SU-DHL-6 (cell line): ENCODE measurements around the gene NDFIP1.

Experiments used
- H2AFZ ChIP-seq: fragments of 200-600 bp; sonication (generic); 2 replicates; pipeline ENCODE4 v1.6.1; 2014; ENCODE audit warnings: low read depth, mild to moderate bottlenecking, moderate library complexity, mixed read lengths, antibody characterized with exemption, low read length; ENCODE audit not compliant: severe bottlenecking
- H3F3A ChIP-seq: fragments of 200-600 bp; shearing (Covaris generic); 2 replicates; pipeline ENCODE4 v1.6.0; 2016; ENCODE audit warnings: antibody characterized with exemption, mild to moderate bottlenecking; ENCODE audit not compliant: insufficient read depth
- H3K27ac ChIP-seq: fragments of 200-600 bp; sonication (generic); 2 replicates; pipeline ENCODE4 v1.5.1; 2016; ENCODE audit warnings: low read depth, mild to moderate bottlenecking, low read length, moderate library complexity, mixed read lengths
- H3K27me3 ChIP-seq: fragments of 200-600 bp; sonication (generic), shearing (Covaris generic); 2 replicates; pipeline ENCODE4 v1.6.0; 2014; ENCODE audit warnings: mild to moderate bottlenecking, low read length
- H3K36me3 ChIP-seq: fragments of 200-600 bp; sonication (generic); 2 replicates; pipeline ENCODE4 v1.6.1; 2014; ENCODE audit warnings: mild to moderate bottlenecking, low read length, mixed read lengths
- H3K4me2 ChIP-seq: fragments of 300-600, 200-600 bp; shearing (Covaris generic), sonication (generic); 2 replicates; pipeline ENCODE4 v1.6.0; 2014; ENCODE audit warnings: low read length, low read depth, mild to moderate bottlenecking; ENCODE audit not compliant: poor library complexity, severe bottlenecking
- H3K4me3 ChIP-seq: fragments of 200-600 bp; sonication (generic); 2 replicates; pipeline ENCODE4 v1.5.1; 2014; ENCODE audit warnings: antibody characterized with exemption, low read length, mild to moderate bottlenecking, mixed read lengths; ENCODE audit not compliant: insufficient read depth, poor library complexity, severe bottlenecking
- H3K79me2 ChIP-seq: fragments of 200-600 bp; sonication (generic); 2 replicates; pipeline ENCODE4 v1.6.1; 2014; ENCODE audit warnings: mild to moderate bottlenecking, low read length, moderate library complexity; ENCODE audit not compliant: insufficient read depth
- H3K9ac ChIP-seq: fragments of 200-600 bp; sonication (generic); 2 replicates; pipeline ENCODE4 v1.7.0; 2014; ENCODE audit warnings: mild to moderate bottlenecking, low read length
- H3K9me2 ChIP-seq: fragments of 200-600 bp; sonication (generic); replicated peaks from 2 replicates; pipeline ENCODE4 v1.6.1; 2014; ENCODE audit warnings: low read length; ENCODE audit not compliant: insufficient read depth
- H3K9me3 ChIP-seq: fragments of 200-600 bp; sonication (generic); 2 replicates; pipeline ENCODE4 v1.6.1; 2014; ENCODE audit warnings: low read length, mixed read lengths; ENCODE audit not compliant: insufficient read depth
- H4K20me1 ChIP-seq: fragments of 200-600 bp; sonication (generic); 2 replicates; pipeline ENCODE4 v1.6.1; 2014; ENCODE audit warnings: low read depth, mild to moderate bottlenecking, antibody characterized with exemption, low read length, moderate library complexity, mixed read lengths
- EZH2phosphoT487 ChIP-seq: fragments of 200-600 bp; sonication (generic), shearing (Covaris generic); conservative IDR thresholded peaks from 2 replicates; pipeline ENCODE4 v1.6.1; 2018; ENCODE audit warnings: mild to moderate bottlenecking, antibody characterized with exemption, low read length, moderate library complexity, mixed read lengths
- TF ChIP-seq, protein P1 (sequence below): fragments of 200-600 bp; sonication (generic); IDR thresholded peaks from one replicate; pipeline ENCODE4 v1.5.1; 2017; ENCODE audit warnings: antibody characterized with exemption, mild to moderate bottlenecking, low read length, moderate library complexity; ENCODE audit not compliant: insufficient read depth, poor library complexity, severe bottlenecking

NDFIP1 gene

DNA sequence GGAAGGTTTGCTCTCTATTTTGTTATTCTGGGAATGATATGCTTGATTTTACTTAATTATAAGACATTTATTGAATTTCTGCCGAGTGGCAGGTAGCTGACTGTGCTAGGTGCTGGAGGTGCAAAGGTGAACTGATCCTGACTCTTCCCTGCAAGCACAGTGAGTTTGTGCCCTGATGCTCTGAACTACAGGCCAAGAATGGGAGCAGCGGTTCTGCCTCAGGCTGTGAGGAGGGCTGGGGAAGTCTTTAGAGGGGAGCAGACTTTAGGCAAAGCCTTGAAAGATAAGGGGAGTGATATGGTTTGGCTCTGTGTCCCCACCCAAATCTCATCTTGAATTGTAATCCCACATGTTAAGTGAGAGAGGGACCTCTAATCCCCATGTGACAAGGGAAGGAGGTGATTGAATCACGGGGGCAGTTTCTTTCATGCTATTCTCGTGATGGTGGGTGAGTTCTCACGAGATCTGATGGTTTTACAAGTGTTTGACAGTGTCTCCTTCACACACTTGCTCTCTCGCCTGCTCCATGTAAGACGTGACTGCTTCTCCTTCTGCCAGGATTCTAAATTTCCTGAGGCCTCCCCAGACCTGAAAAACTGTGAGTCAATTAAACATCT lies 73.1 kb downstream of the NDFIP1 start:
- no peaks in the 10 kb centered on the region for H4K20me1 ChIP-seq
- TF ChIP-seq, protein P1, sequence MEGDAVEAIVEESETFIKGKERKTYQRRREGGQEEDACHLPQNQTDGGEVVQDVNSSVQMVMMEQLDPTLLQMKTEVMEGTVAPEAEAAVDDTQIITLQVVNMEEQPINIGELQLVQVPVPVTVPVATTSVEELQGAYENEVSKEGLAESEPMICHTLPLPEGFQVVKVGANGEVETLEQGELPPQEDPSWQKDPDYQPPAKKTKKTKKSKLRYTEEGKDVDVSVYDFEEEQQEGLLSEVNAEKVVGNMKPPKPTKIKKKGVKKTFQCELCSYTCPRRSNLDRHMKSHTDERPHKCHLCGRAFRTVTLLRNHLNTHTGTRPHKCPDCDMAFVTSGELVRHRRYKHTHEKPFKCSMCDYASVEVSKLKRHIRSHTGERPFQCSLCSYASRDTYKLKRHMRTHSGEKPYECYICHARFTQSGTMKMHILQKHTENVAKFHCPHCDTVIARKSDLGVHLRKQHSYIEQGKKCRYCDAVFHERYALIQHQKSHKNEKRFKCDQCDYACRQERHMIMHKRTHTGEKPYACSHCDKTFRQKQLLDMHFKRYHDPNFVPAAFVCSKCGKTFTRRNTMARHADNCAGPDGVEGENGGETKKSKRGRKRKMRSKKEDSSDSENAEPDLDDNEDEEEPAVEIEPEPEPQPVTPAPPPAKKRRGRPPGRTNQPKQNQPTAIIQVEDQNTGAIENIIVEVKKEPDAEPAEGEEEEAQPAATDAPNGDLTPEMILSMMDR: no peak
- TF ChIP-seq EZH2phosphoT487: no peak
- no peak overlapping the region for H3K4me3 ChIP-seq
- H3K9ac ChIP-seq: no peak overlapping the region
- H3K9me2 ChIP-seq: no peaks in the 10 kb centered on the region
- H3K4me2 ChIP-seq: no peak overlapping the region
- H3K9me3 ChIP-seq: no peaks in the 10 kb centered on the region
- no peaks in the 10 kb centered on the region for H3K79me2 ChIP-seq
- H3F3A ChIP-seq: no peaks in the 10 kb centered on the region
- H3K27ac ChIP-seq: no peak overlapping the region
- no peaks in the 10 kb centered on the region for H3K27me3 ChIP-seq
- H3K36me3 ChIP-seq: no peaks in the 10 kb centered on the region
- no peak overlapping the region for H2AFZ ChIP-seq

- H3K4me3 ChIP-seq: no peak overlapping the region
- H3K79me2 ChIP-seq: no peaks in the 10 kb centered on the region
- no peaks in the 10 kb centered on the region for H3K36me3 ChIP-seq
- H2AFZ ChIP-seq: no peak overlapping the region
- H3K9me2 ChIP-seq: no peaks in the 10 kb centered on the region
- no peak overlapping the region for H3K4me2 ChIP-seq
- no peaks in the 10 kb centered on the region for H3K9me3 ChIP-seq
- H3K27ac ChIP-seq: no peak overlapping the region
- no peak for TF ChIP-seq EZH2phosphoT487
- TF ChIP-seq, protein P1: no peak
- no peak overlapping the region for H3K9ac ChIP-seq
- H3F3A ChIP-seq: no peaks in the 10 kb centered on the region
- H4K20me1 ChIP-seq: no peaks in the 10 kb centered on the region
- no peaks in the 10 kb centered on the region for H3K27me3 ChIP-seq
Measured at GRCh38 chr5:142182840-142183239, 74.3 kb downstream of the NDFIP1 start.

- Histone ChIP-seq H3K27me3 (no peaks in the 10 kb centered on the region), H3K9ac (no peak overlapping the region), H3K36me3 (no peaks in the 10 kb centered on the region), H2AFZ (no peak overlapping the region), H3F3A (no peaks in the 10 kb centered on the region), H4K20me1 (no peaks in the 10 kb centered on the region), H3K4me3 (no peak overlapping the region), H3K4me2 (no peak overlapping the region), H3K79me2 (no peaks in the 10 kb centered on the region), H3K9me3 (no peaks in the 10 kb centered on the region), H3K27ac (no peak overlapping the region), H3K9me2 (no peaks in the 10 kb centered on the region)
- no peak for TF ChIP-seq EZH2phosphoT487
- TF ChIP-seq, protein P1: no peak
Measured at GRCh38 chr5:142183561-142183960, 75.0 kb downstream of the NDFIP1 start.
